Mucosa of rectum (tissue), 2 donors: ENCODE results near the gene PTRHD1.

Experiments used
- H3K27ac ChIP-seq, 2 donors: one replicate each; pipeline ENCODE4 v1.7.0; 2013; ENCODE audit warnings: inconsistent platforms in 2 of 2, low read depth in 2 of 2, low read length in 2 of 2
- H3K27me3 ChIP-seq, 2 donors: one replicate each; pipeline ENCODE4 v1.7.0; 2013; ENCODE audit warnings: low read length in 2 of 2; ENCODE audit not compliant: control insufficient read depth in 2 of 2, insufficient read depth in 2 of 2
- H3K36me3 ChIP-seq, 2 donors: one replicate each; pipeline ENCODE4 v1.7.0; 2013; ENCODE audit warnings: low read length in 2 of 2; ENCODE audit not compliant: control insufficient read depth in 2 of 2, insufficient read depth in 2 of 2
- H3K4me1 ChIP-seq, 2 donors: one replicate each; pipeline ENCODE4 v1.7.0; 2013; ENCODE audit warnings: low read length in 2 of 2, mild to moderate bottlenecking in 1 of 2; ENCODE audit not compliant: control insufficient read depth in 2 of 2, insufficient read depth in 2 of 2
- H3K4me3 ChIP-seq, 2 donors: one replicate each; pipeline ENCODE4 v1.7.0; 2013; ENCODE audit warnings: low read length in 2 of 2
- H3K9ac ChIP-seq, 2 donors: one replicate each; pipeline ENCODE4 v1.7.0; 2013; ENCODE audit warnings: low read length in 2 of 2, low read depth in 1 of 2, mild to moderate bottlenecking in 1 of 2
- H3K9me3 ChIP-seq, 2 donors: one replicate each; pipeline ENCODE4 v1.7.0; 2013; ENCODE audit warnings: low read length in 2 of 2; ENCODE audit not compliant: control insufficient read depth in 2 of 2
- donor health status: healthy.
- donor health status: Normal muscosa, but diverticular disease.

The PTRHD1 gene

GRCh38 chr2:24821433-24821891 is 28.3 kb upstream of the PTRHD1 start:
- Histone ChIP-seq H3K9me3 (no peaks in the 10 kb centered on the region), H3K36me3 (peaks cover 34 to 41% of the 10 kb centered on the region in 2 donors), H3K4me3 (no peak overlapping the region), H3K9ac (no peak overlapping the region), H3K27ac (no peak overlapping the region), H3K4me1 (no peaks in the 10 kb centered on the region), H3K27me3 (no peaks in the 10 kb centered on the region)

GRCh38 chr2:24820598-24821432 is 27.6 kb upstream of the PTRHD1 start:
- Histone ChIP-seq H3K27me3 (no peaks in the 10 kb centered on the region), H3K36me3 (peaks cover 40 to 47% of the 10 kb centered on the region in 2 donors), H3K27ac (no peak overlapping the region), H3K4me3 (no peak overlapping the region), H3K4me1 (no peaks in the 10 kb centered on the region), H3K9me3 (no peaks in the 10 kb centered on the region), H3K9ac (no peak overlapping the region)

- H3K36me3 ChIP-seq = peaks cover 38 to 52% of the 10 kb centered on the region in 2 donors
- no peaks in the 10 kb centered on the region for H3K4me1 ChIP-seq
- H3K27ac ChIP-seq = no peak overlapping the region
- no peaks in the 10 kb centered on the region for H3K27me3 ChIP-seq
- no peak overlapping the region for H3K9ac ChIP-seq
- H3K4me3 ChIP-seq = no peak overlapping the region
- H3K9me3 ChIP-seq = no peaks in the 10 kb centered on the region
Measured at GRCh38 chr2:24820175-24820513, 27.0 kb upstream of the PTRHD1 start.

- Histone ChIP-seq H3K9ac (no peak overlapping the region), H3K4me3 (no peak overlapping the region), H3K4me1 (no peaks in the 10 kb centered on the region), H3K9me3 (no peaks in the 10 kb centered on the region), H3K36me3 (peaks cover 38 to 52% of the 10 kb centered on the region in 2 donors), H3K27ac (no peak overlapping the region), H3K27me3 (no peaks in the 10 kb centered on the region)
Measured at GRCh38 chr2:24819442-24820174, 26.4 kb upstream of the PTRHD1 start.

- Histone ChIP-seq H3K9me3 (no peaks in the 10 kb centered on the region), H3K4me3 (no peak overlapping the region), H3K27me3 (no peaks in the 10 kb centered on the region), H3K4me1 (no peaks in the 10 kb centered on the region), H3K27ac (no peak overlapping the region), H3K36me3 (peaks cover 38 to 52% of the 10 kb centered on the region in 2 donors), H3K9ac (no peak overlapping the region)
Measured at GRCh38 chr2:24818721-24819167, 25.6 kb upstream of the PTRHD1 start.

- Histone ChIP-seq H3K9me3 (no peaks in the 10 kb centered on the region), H3K36me3 (peaks cover 33 to 46% of the 10 kb centered on the region in 2 donors), H3K4me1 (no peaks in the 10 kb centered on the region), H3K4me3 (no peak overlapping the region), H3K27me3 (no peaks in the 10 kb centered on the region), H3K9ac (no peak overlapping the region), H3K27ac (no peak overlapping the region)
Measured at GRCh38 chr2:24816884-24817283, 23.7 kb upstream of the PTRHD1 start.

GRCh38 chr2:24816404-24816803 is 23.2 kb upstream of the PTRHD1 start:
- Histone ChIP-seq H3K27me3 (no peaks in the 10 kb centered on the region), H3K4me3 (no peak overlapping the region), H3K4me1 (no peaks in the 10 kb centered on the region), H3K9ac (no peak overlapping the region), H3K27ac (no peak overlapping the region), H3K9me3 (no peaks in the 10 kb centered on the region), H3K36me3 (peaks cover 28 to 43% of the 10 kb centered on the region in 2 donors)

- H3K9ac ChIP-seq = no peak overlapping the region
- H3K36me3 ChIP-seq = peaks cover 16 to 36% of the 10 kb centered on the region in 2 donors
- no peaks in the 10 kb centered on the region for H3K9me3 ChIP-seq
- H3K27ac ChIP-seq = no peak overlapping the region
- no peak overlapping the region for H3K4me3 ChIP-seq
- no peaks in the 10 kb centered on the region for H3K4me1 ChIP-seq
- H3K27me3 ChIP-seq = no peaks in the 10 kb centered on the region
Measured at GRCh38 chr2:24815171-24815570, 22.0 kb upstream of the PTRHD1 start.

- Histone ChIP-seq H3K9me3 (no peaks in the 10 kb centered on the region), H3K9ac (no peak overlapping the region), H3K27ac (no peak overlapping the region), H3K4me3 (no peak overlapping the region), H3K27me3 (no peaks in the 10 kb centered on the region), H3K4me1 (no peaks in the 10 kb centered on the region), H3K36me3 (peaks cover 14 to 33% of the 10 kb centered on the region in 2 donors)
Measured at GRCh38 chr2:24814516-24814915, 21.3 kb upstream of the PTRHD1 start.

- no peak overlapping the region for H3K9ac ChIP-seq
- H3K27me3 ChIP-seq = no peaks in the 10 kb centered on the region
- H3K9me3 ChIP-seq = no peaks in the 10 kb centered on the region
- H3K4me1 ChIP-seq = no peaks in the 10 kb centered on the region
- peaks cover 11 to 29% of the 10 kb centered on the region in 2 donors for H3K36me3 ChIP-seq
- no peak overlapping the region for H3K4me3 ChIP-seq
- H3K27ac ChIP-seq = no peak overlapping the region
Measured at GRCh38 chr2:24813691-24814137, 20.5 kb upstream of the PTRHD1 start.
